ENCODE results near the gene SNAPC4. TPM values are rescaled to one million over a fixed set of nuclear protein-coding genes. Genes with fewer than 3 reads are reported as not detected.
A peak's percentile ranks its signal among the peaks of the same experiment; 100 is the strongest.

Gene SNAPC4
- total RNA-seq, 3 donors from 2014 or later = 7.4 to 7.6 (median 7.6) TPM

- intact Hi-C loops (cut with DNase I, micrococcal nuclease) = no loop called here
- Histone ChIP-seq H3K9me3 (no peaks in the 10 kb centered on the region), H3K36me3 (ENCODE audit: low read depth) (no peaks in the 10 kb centered on the region), H3K4me3 (peak overlapping the region; percentile 81), H3K4me1 (ENCODE audit: low read depth) (peaks cover 26% of the 10 kb centered on the region)
- peak in 2 of 3 donors; percentile 14 to 52 for DNase-seq
- peak; percentile 26 for ATAC-seq
- TF ChIP-seq, protein P1, sequence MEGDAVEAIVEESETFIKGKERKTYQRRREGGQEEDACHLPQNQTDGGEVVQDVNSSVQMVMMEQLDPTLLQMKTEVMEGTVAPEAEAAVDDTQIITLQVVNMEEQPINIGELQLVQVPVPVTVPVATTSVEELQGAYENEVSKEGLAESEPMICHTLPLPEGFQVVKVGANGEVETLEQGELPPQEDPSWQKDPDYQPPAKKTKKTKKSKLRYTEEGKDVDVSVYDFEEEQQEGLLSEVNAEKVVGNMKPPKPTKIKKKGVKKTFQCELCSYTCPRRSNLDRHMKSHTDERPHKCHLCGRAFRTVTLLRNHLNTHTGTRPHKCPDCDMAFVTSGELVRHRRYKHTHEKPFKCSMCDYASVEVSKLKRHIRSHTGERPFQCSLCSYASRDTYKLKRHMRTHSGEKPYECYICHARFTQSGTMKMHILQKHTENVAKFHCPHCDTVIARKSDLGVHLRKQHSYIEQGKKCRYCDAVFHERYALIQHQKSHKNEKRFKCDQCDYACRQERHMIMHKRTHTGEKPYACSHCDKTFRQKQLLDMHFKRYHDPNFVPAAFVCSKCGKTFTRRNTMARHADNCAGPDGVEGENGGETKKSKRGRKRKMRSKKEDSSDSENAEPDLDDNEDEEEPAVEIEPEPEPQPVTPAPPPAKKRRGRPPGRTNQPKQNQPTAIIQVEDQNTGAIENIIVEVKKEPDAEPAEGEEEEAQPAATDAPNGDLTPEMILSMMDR (IDR thresholded peaks at IDR 0.05) = no peak
Measured at GRCh38 chr9:136399176-136400037, 563 bp downstream of the SNAPC4 start.

DNA sequence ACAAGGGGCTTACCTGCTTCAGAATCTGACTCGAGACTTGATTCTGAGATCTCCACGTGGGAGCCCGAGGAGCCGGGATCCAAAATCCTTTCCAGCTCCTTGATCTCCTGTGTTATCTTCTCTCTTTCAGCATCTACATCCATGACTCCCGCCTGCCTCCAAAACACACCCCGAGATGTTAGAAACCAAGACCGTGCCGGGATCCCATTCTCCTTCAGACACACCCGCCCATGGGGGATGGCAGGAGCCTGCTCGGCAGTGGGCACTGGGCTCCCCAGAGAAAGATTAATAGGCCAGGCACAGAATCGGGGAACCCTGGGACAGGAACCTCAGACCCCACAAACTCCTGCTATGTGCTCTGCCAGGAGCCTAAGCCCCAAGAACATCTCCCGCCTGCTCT lies 1.7 kb downstream of the SNAPC4 start:
- intact Hi-C loops (cut with DNase I, micrococcal nuclease) = no loop called here
- TF ChIP-seq, protein P1 (IDR thresholded peaks at IDR 0.05) = no peak
- Histone ChIP-seq H3K4me3 (no peak overlapping the region), H3K36me3 (ENCODE audit: low read depth) (no peaks in the 10 kb centered on the region), H3K4me1 (ENCODE audit: low read depth) (peaks cover 20% of the 10 kb centered on the region), H3K9me3 (no peaks in the 10 kb centered on the region)
- no peak for ATAC-seq
- DNase-seq = no peak

GRCh38 chr9:136397643-136398042 lies 2.3 kb downstream of the SNAPC4 start:
- TF ChIP-seq, protein P1 (IDR thresholded peaks at IDR 0.05) = no peak

GRCh38 chr9:136396219-136396515 lies 3.8 kb downstream of the SNAPC4 start:
- no peak for DNase-seq
- peak; percentile 3 for ATAC-seq

More at GRCh38 chr9:136397643-136398042, 2.3 kb downstream of the SNAPC4 start:
- H3K36me3 ChIP-seq (ENCODE audit: low read depth) = no peaks in the 10 kb centered on the region
- DNase-seq (no peak), ATAC-seq (no peak)
- peaks cover 20% of the 10 kb centered on the region for H3K4me1 ChIP-seq (ENCODE audit: low read depth)
- intact Hi-C loops (cut with DNase I, micrococcal nuclease) = no loop called here
- H3K4me3 ChIP-seq = no peak overlapping the region
- no peaks in the 10 kb centered on the region for H3K9me3 ChIP-seq

GRCh38 chr9:136395345-136396218 lies 4.4 kb downstream of the SNAPC4 start:
- TF ChIP-seq, protein P1 (IDR thresholded peaks at IDR 0.05) = no peak
- intact Hi-C loops (cut with DNase I, micrococcal nuclease) = no loop called here
- no peak for ATAC-seq
- H3K4me3 ChIP-seq = no peak overlapping the region
- H3K36me3 ChIP-seq (ENCODE audit: low read depth) = no peaks in the 10 kb centered on the region
- H3K9me3 ChIP-seq = no peaks in the 10 kb centered on the region
- DNase-seq = no peak
- H3K4me1 ChIP-seq (ENCODE audit: low read depth) = peaks cover 17% of the 10 kb centered on the region

More at GRCh38 chr9:136396219-136396515, 3.8 kb downstream of the SNAPC4 start:
- TF ChIP-seq, protein P1 (IDR thresholded peaks at IDR 0.05) = no peak
- Histone ChIP-seq H3K9me3 (no peaks in the 10 kb centered on the region), H3K4me3 (no peak overlapping the region), H3K36me3 (ENCODE audit: low read depth) (no peaks in the 10 kb centered on the region), H3K4me1 (ENCODE audit: low read depth) (peaks cover 20% of the 10 kb centered on the region)
- intact Hi-C loops (cut with DNase I, micrococcal nuclease) = no loop called here
